HCT116 (cell line): ENCODE measurements around the gene HYI. TPM values are rescaled to one million over a fixed set of nuclear protein-coding genes. Genes with fewer than 3 reads are reported as not detected.

Source experiments
- ATAC-seq: fragments of 200-7000 bp; cut with Tn5 transposase; 2 replicates; pipeline ENCODE4 v1.9.1; 2020; ENCODE audit warnings: mild to moderate bottlenecking, moderate library complexity
- BruUV-seq: library from RNA; stranded (reverse); fragments of 400-500 nt; replicated peaks from 2 replicates; lab custom pipeline; 2021; lab: Mats Ljungman, UMichigan
- CTCF ChIA-PET: fragments of 300-600 bp; sonication (Branson Sonifier 250); formaldehyde crosslinking; loops from one replicate; lab custom pipeline; 2021; ENCODE audit warnings: antibody characterized with exemption; lab: Charles Lee
- POLR2A ChIA-PET: fragments of 300-600, 350-600 bp; sonication (Branson Sonifier 250); formaldehyde crosslinking; loops from one replicate; lab custom pipeline; 2021; ENCODE audit warnings: antibody characterized with exemption; lab: Charles Lee
- RAD21 ChIA-PET, 2 experiments: fragments of 300-600 bp; sonication (Branson Sonifier 250); formaldehyde crosslinking; loops; one replicate each; lab custom pipeline; 2023; ENCODE audit warnings: low total read pairs in 2 of 2; ENCODE audit not compliant: uncharacterized antibody in 2 of 2, unreplicated experiment in 2 of 2, low non-redundant PET in 1 of 2; lab: Charles Lee
- DNase-seq: peaks from one replicate; pipeline ENCODE4 v3.0.0-alpha.2; 2010; ENCODE audit warnings: low read depth, low spot score
- H2AFZ ChIP-seq: fragments of 200-600 bp; shearing (Covaris generic), sonication (generic); 2 replicates; pipeline ENCODE4 v1.6.1; 2017; ENCODE audit warnings: low read depth, mixed run types, mixed read lengths, antibody characterized with exemption, low read length; ENCODE audit not compliant: poor library complexity, severe bottlenecking
- H3K27ac ChIP-seq: 2 replicates; pipeline ENCODE4 v1.5.1; 2012; ENCODE audit warnings: low read depth, low read length
- H3K27me3 ChIP-seq: fragments of 200-600 bp; sonication (generic); 2 replicates; pipeline ENCODE4 v1.6.1; 2016; ENCODE audit warnings: mixed run types, low read length, mixed read lengths; ENCODE audit not compliant: insufficient read depth
- H3K36me3 ChIP-seq, 2 experiments: fragments of 200-500 bp in 1 of 2; fragments of 200-600 bp in 1 of 2; sonication (Bioruptor generic) in 1 of 2; sonication (generic) in 1 of 2; 2 replicates each; pipeline versions ENCODE4 v1.5.1 to v1.6.1; 2014 to 2016; ENCODE audit warnings: low read length in 2 of 2, inconsistent platforms in 1 of 2, mixed read lengths in 1 of 2, mixed run types in 1 of 2; ENCODE audit not compliant: insufficient read depth in 2 of 2, control insufficient read depth in 1 of 2
- H3K4me1 ChIP-seq, 2 experiments: fragments of 200-600 bp in 1 of 2; sonication (generic) in 1 of 2; 2 replicates each; pipeline versions ENCODE4 v1.5.1 to v1.6.1; 2012 to 2017; ENCODE audit warnings: low read length in 2 of 2, inconsistent platforms in 1 of 2, mild to moderate bottlenecking in 1 of 2, mixed read lengths in 1 of 2, mixed run types in 1 of 2, moderate library complexity in 1 of 2; ENCODE audit not compliant: insufficient read depth in 2 of 2, control insufficient read depth in 1 of 2
- H3K4me2 ChIP-seq: fragments of 200-600 bp; sonication (generic); 2 replicates; pipeline ENCODE4 v1.6.1; 2017; ENCODE audit warnings: mixed run types, low read length, mixed read lengths
- H3K4me3 ChIP-seq, 2 experiments: fragments of 200-600 bp in 1 of 2; sonication (generic) in 1 of 2; replicated peaks in 1 of 2; 2 replicates each; pipeline ENCODE4 v1.5.1; 2011 to 2016; ENCODE audit warnings: low read length in 2 of 2, control low read depth in 1 of 2, low read depth in 1 of 2, mild to moderate bottlenecking in 1 of 2, mixed read lengths in 1 of 2, mixed run types in 1 of 2
- H3K79me2 ChIP-seq: fragments of 200-600 bp; sonication (generic); 2 replicates; pipeline ENCODE4 v1.6.1; 2017; ENCODE audit warnings: mild to moderate bottlenecking, mixed run types, low read length, moderate library complexity, mixed read lengths; ENCODE audit not compliant: insufficient read depth
- H3K9ac ChIP-seq: fragments of 200-600 bp; sonication (generic); 2 replicates; pipeline ENCODE4 v1.6.1; 2016; ENCODE audit warnings: low read length, mixed read lengths
- H3K9me2 ChIP-seq: fragments of 200-600 bp; sonication (generic), shearing (Covaris generic); 2 replicates; pipeline ENCODE4 v1.6.1; 2017; ENCODE audit warnings: mixed run types, mild to moderate bottlenecking, moderate library complexity; ENCODE audit not compliant: insufficient read depth
- H3K9me3 ChIP-seq, 2 experiments: fragments of 200-500 bp in 1 of 2; fragments of 200-600 bp in 1 of 2; sonication (Bioruptor generic) in 1 of 2; sonication (generic) in 1 of 2; 2 replicates each; pipeline ENCODE4 v1.6.1; 2014 to 2017; ENCODE audit warnings: low read length in 2 of 2, mixed read lengths in 2 of 2, inconsistent platforms in 1 of 2, low read depth in 1 of 2, mild to moderate bottlenecking in 1 of 2, mixed run types in 1 of 2, moderate library complexity in 1 of 2; ENCODE audit not compliant: control insufficient read depth in 1 of 2, insufficient read depth in 1 of 2
- H4K20me1 ChIP-seq: fragments of 200-600 bp; sonication (generic), shearing (Covaris generic); 2 replicates; pipeline ENCODE4 v1.6.1; 2017; ENCODE audit warnings: mixed run types, mild to moderate bottlenecking, moderate library complexity; ENCODE audit not compliant: insufficient read depth
- ATF3 ChIP-seq: IDR thresholded peaks from 2 replicates; pipeline ENCODE4 v1.6.1; 2012
- CBX3 ChIP-seq: IDR thresholded peaks from 2 replicates; pipeline ENCODE4 v1.6.1; 2012; ENCODE audit warnings: low read depth
- EZH2phosphoT487 ChIP-seq: fragments of 200-600 bp; IDR thresholded peaks from 2 replicates; pipeline ENCODE4 v1.6.1; 2018; ENCODE audit warnings: antibody characterized with exemption, borderline replicate concordance
- RAD21 ChIP-seq: IDR thresholded peaks from 2 replicates; pipeline ENCODE4 v1.6.1; 2012; ENCODE audit warnings: low read depth, mild to moderate bottlenecking
- REST ChIP-seq: IDR thresholded peaks from 2 replicates; pipeline ENCODE4 v1.6.1; 2012; ENCODE audit warnings: low read depth
- SRF ChIP-seq: IDR thresholded peaks from 2 replicates; pipeline ENCODE4 v1.6.1; 2012; ENCODE audit warnings: low read depth
- ZNF274 ChIP-seq: fragments of 200-500 bp; sonication (Bioruptor generic); IDR thresholded peaks from 2 replicates; pipeline ENCODE4 v1.6.1; 2014; ENCODE audit warnings: mild to moderate bottlenecking, low read depth, low read length, inconsistent platforms
- intact Hi-C: fragments of 100-400 bp; cut with micrococcal nuclease; formaldehyde crosslinking; loops from 2 replicates; pipeline ENCODE4 v1.10.0; 2022
- total RNA-seq: library from RNA; stranded (reverse); gene quantifications from one replicate; pipeline ENCODE4 v1.2.1, GENCODE V29; 2021; ENCODE audit not compliant: unreplicated experiment

HYI gene
- total RNA-seq, 1 experiment from 2014 or later, result 13.9 TPM

- TF ChIP-seq ATF3 (no peak), RAD21 (no peak), REST (no peak)
Observed at GRCh38 chr1:43419627-43420425, 33.9 kb downstream of the HYI start (continued).

- no TSS peak for BruUV-seq
- intact Hi-C loops, result loop anchor here (10.0 kb wide), 1 partner anchor 504 kb away; no protein-coding TSS in a partner anchor
- ATAC-seq, result no peak
- Histone ChIP-seq H3K27me3 (no peaks in the 10 kb centered on the region), H3K4me1 (peaks cover 8 to 12% of the 10 kb centered on the region in 2 experiments), H3K4me3 (no peak overlapping the region), H4K20me1 (no peaks in the 10 kb centered on the region), H3K9me3 (no peaks in the 10 kb centered on the region), H3K9me2 (no peaks in the 10 kb centered on the region), H3K27ac (no peak overlapping the region), H3K36me3 (peaks cover 12 to 13% of the 10 kb centered on the region in 2 experiments; a peak in 3 of 4 replicates), H3K4me2 (no peak overlapping the region), H2AFZ (no peak overlapping the region), H3K79me2 (no peaks in the 10 kb centered on the region), H3K9ac (no peak overlapping the region)
- POLR2A ChIA-PET, result no interaction called here
- no peak for DNase-seq
- RAD21 ChIA-PET, result no interaction called here
- CTCF ChIA-PET, result no interaction called here
- TF ChIP-seq SRF, result no peak
- TF ChIP-seq EZH2phosphoT487, result no peak
- TF ChIP-seq CBX3, result no peak
- no peak for TF ChIP-seq ZNF274
- no peak for TF ChIP-seq REST
- TF ChIP-seq RAD21, result no peak
Observed at GRCh38 chr1:43418858-43419257, 34.9 kb downstream of the HYI start.
